Measurements from ENCODE around the gene ACADVL.

DNA sequence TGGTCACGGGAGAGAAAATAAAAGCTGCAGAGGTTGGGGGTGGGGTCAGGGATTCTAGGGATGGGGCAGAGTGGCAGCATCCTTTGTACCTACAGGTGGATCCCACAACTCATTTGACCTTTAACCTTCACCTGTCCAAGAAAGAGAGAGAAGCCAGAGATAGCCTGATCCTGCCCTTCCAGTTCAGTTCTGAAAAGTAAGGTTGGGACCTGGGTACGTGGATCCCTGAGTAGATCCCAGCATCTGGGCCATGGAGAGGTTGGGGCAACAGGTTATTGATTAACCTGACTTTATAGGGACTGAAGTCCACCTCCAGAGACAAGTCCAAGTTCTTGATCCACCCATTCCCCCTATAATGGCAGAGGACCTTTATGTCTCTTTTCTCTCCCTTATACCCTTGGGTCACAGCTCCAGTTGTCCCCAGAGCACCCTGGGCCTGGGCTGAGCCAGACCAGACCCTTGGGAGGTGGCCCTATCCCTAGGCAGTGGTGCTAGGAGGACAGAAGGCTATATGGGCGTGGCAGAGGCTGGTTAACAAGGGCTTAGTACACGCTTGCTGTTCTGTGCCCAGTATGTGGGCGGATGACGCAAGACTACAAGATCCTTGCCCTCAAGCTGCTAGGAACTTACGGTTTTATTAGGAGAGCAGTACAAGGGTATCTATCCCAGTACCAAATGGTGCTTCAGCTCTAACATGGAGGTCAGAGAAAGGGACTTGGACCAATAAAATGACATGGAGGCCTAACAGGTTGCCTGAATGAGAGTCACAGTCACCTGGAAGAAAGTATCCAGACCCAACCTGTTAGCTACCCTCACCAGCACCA is 39.2 kb downstream of the ACADVL start:
- TF ChIP-seq, protein P1, sequence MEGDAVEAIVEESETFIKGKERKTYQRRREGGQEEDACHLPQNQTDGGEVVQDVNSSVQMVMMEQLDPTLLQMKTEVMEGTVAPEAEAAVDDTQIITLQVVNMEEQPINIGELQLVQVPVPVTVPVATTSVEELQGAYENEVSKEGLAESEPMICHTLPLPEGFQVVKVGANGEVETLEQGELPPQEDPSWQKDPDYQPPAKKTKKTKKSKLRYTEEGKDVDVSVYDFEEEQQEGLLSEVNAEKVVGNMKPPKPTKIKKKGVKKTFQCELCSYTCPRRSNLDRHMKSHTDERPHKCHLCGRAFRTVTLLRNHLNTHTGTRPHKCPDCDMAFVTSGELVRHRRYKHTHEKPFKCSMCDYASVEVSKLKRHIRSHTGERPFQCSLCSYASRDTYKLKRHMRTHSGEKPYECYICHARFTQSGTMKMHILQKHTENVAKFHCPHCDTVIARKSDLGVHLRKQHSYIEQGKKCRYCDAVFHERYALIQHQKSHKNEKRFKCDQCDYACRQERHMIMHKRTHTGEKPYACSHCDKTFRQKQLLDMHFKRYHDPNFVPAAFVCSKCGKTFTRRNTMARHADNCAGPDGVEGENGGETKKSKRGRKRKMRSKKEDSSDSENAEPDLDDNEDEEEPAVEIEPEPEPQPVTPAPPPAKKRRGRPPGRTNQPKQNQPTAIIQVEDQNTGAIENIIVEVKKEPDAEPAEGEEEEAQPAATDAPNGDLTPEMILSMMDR (IDR thresholded peaks at IDR 0.05; ENCODE audit: low read depth, low read length, poor library complexity, severe bottlenecking) = no peak
- TF ChIP-seq EZH2phosphoT487 (IDR thresholded peaks at IDR 0.05; ENCODE audit: borderline replicate concordance, low read length) = no peak

Data from DOHH2 (cell line).